ENCODE data around the gene LRP5.
"Not testable (repeated sequence)": the region's sequence is repeated elsewhere in the genome, so short reads cannot be mapped to it uniquely, and the experiment has no call there.

Gene LRP5

DNA sequence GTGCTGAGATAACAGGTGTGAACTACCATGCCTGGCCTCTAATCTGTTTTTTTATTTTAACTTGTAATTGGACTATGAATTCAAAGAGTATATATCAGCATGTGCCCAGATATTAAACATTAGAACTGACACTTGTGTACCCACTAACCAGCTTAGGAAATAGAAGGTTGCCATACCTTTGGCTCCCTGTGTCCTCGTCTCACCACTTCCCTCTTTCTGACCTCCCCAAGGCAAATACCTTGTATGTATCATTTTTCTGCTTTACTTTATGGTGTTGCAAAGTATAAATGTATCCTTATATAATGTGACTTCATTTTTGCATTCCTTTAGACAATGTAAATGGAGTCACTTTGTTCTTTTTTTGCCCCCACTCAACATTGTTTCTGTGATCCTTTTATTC is 157.3 kb downstream of the LRP5 start:
- no peak for DNase-seq (ENCODE audit: low read depth)

DNA sequence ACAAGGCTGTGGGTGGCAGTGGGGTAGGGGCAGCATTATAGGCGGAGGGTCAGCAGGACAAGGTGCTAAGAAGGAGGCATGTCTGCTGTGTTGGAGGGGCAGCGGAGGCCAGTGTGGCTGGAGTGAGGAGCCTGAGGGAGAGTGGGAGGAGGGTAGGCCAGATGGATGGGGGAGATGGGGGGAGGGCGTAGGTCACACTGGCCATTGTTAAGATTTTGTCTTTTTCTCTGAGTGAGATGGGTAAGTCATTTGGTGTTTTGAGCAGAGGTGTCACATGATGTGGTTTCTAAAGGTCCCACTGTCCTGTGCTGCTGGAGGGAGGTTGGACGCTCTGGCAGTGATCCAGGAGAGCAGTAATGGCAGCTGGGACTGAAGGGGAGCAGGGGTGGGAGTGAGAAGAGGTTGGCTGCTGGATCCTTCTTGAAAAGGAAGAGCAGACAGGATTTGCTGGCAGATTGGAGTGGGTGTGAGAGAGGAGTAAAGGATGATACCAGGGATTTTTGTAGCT is 158.0 kb downstream of the LRP5 start:
- DNase-seq (ENCODE audit: low read depth): no peak

DNA sequence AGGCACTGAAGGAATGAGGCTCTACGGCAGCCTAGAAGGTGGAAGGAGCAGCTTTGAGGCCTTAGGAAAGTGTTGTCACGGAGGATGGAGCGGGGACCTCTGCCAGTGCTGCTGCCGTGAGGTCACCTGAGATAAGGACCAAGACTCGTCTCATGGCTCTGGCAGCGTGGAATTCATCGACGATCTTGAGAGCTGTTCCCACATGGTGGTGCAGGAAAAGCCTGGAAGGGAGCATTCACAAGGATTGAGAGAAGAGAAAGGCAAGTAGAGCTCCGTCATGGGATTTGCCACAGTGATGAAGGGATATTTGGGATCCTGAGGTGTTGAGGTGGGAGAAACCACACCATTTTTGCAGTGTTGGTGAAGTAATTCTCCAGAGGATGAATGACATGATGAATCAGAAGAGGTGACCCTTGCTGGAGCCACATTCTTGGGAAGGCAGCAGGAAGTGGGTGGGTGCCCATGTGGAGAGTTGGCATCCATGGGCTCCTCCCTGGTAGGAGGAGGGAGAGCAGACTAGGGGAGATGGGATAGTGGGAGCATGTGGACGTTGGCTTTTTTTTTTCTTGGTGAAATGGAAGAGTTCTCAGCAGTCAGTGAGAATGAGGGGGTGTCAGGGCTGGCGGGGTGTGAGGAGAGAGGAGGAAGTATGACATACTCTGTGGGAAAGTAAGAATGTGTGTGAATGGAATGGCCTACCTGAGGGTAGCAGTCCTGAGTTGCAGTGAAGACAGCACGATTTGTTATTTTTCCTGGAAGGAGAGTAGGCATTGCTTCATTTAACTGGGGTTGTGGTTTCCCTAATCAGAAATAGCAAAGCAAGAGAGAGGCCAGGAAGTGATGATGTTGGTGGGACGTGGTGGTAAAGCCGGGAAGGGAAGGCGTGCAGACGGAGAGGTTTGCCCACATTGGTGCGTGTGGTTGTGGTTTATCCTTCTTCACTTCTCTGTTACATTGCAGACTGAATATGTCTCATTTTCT is 159.3 kb downstream of the LRP5 start:
- no peak for DNase-seq (ENCODE audit: low read depth)

DNA sequence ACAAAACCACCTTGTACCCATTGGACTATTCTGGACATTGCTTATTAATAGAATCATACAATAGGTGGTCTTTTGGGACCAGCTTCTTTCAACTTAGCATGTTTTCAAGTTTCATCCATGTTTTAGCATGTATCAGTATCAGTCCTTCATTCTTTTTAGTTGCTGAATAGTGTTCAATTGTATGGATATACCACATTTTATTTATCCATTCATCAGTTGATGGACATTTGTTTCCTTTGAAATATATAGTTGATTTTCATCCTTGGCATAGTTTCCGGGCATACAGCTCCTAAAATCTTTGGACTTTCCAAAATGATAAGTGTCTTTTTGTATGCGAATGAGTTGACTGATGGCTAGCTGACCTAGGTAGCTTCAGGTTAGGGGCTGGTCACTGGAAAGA is 160.4 kb downstream of the LRP5 start:
- no peak for DNase-seq (ENCODE audit: low read depth)

DNA sequence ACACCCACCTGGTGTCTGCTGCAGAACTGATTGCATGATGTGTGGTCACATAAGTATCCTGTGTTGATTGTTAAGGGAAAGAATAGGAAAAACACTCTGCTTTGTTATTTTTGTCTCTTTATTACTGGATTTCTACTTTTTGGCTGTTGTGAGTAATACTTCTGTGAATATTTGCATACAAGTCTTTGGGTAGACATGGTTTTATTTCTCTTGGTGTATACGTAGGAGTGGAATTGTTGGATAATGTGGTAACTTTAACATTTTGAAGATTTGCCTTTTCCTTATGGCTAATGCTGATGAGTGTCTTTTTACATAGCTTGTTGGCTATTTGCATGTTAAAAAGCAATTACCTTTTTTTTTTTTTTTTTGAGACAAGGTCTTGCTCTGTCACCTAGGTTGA is 161.3 kb downstream of the LRP5 start:
- DNase-seq (ENCODE audit: low read depth): no peak

DNA sequence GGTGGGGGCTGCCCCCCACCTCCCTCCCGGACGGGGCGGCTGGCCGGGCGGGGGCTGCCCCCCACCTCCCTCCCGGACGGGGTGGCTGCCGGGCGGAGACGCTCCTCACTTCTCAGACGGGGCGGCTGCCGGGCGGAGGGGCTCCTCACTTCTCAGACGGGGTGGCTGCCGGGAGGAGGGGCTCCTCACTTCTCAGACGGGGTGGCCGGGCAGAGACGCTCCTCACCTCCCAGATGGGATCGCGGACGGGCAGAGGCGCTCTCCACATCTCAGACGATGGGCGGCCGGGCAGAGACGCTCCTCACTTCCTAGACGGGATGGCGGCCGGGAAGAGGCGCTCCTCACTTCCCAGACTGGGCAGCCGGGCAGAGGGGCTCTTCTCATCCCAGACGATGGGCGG is 163.2 kb downstream of the LRP5 start:
- not testable (repeated sequence) for DNase-seq (ENCODE audit: low read depth)

DNA sequence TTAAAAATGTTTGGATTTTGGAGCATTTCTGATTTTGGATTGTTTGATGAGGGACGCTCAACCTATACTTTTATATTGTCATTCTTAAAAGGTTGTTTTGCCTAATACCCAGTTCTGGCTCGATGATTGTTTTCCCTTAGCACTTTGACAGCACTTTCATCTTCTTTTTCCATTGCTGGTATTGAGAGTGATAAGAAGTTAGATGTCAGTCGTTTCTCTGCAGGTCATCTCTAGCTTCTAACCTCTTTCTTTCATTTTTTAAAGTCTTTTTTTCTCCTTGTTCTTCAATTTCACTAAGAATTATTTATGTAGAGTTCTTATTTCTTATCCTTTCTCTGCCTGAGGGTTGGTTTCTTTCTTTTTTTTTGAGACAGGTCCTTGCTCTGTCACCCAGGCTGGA is 167.0 kb downstream of the LRP5 start:
- DNase-seq (ENCODE audit: low read depth): no peak

DNA sequence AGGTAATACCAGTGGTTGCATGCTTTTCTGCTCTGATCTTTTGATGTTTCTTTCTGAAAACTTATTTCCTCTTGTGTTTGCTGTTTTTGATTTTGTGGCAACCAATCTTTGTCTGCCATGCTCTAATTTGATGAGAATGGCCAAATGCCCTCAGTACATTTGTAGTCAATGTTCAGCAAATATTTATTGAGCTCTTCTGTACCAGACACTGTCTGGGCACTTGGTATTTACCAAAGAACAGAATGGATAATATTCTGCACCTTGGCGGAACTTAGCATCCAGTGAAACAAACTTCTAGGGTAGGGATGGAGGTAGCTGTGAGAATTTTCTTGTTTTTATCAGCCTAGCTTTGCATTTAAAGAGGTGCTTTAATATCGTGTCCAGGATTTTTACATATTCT is 167.8 kb downstream of the LRP5 start:
- no peak for DNase-seq (ENCODE audit: low read depth)

DNA sequence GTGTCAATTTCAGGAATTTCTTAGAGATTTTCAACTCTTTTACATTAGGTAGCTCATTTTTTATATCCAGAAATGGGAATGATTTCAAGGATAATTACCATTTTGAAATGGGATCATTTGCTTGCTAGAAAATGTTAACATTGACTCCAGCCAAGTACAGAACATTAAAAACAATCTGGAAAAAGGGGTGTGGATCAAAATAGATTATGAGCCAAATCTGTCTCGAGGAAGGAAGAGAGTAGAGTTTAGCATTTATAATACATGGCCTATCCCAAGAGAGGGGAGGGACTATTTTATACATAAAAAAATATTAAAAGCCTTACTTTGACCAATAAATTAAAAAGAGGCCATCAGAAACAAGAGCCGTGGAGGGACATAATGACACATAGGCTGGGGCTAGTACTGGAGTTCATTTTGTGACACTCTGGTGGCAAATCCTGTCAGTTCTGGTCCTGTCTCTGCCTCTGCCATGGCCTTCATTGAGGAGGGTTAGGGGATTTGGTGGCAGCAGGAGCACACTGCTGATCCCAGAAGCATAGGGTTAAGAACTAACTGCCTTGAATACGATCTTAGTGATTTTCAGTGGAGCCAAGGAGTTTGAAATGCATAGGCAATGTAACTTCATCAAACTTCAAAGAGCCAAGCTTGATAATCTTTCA is 168.6 kb downstream of the LRP5 start:
- DNase-seq (ENCODE audit: low read depth): no peak

DNA sequence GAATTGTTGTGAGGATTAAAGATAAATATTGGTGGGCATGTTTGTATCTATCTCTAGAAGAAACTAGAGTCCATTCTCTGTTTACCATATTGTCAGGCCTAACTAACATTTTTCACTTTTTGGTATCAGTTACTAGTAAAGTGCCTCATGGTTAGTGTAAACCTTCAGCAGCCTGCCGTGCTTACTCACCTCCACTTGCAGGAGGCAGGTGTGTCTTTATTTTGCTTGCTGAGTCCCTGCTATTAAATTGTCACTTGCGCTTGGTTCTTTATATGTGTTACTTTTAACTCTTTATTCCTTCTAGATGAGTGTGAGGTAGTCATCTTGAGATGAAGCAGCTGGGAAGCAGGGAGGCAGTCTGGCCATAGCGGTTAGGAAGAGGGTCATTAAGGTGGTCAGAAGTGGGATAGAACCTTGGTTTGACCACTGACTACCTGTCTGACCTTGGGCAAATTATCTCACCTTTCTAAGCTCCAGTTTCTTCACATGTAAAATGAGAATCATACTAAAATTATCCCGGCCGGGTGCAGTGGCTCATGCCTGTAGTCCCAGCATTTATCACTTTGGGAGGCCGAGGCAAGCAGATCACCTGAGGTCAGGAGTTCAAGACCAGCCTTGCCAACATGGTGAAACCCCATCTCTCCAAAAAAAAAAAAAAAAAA is 169.3 kb downstream of the LRP5 start:
- no peak for DNase-seq (ENCODE audit: low read depth)

DNA sequence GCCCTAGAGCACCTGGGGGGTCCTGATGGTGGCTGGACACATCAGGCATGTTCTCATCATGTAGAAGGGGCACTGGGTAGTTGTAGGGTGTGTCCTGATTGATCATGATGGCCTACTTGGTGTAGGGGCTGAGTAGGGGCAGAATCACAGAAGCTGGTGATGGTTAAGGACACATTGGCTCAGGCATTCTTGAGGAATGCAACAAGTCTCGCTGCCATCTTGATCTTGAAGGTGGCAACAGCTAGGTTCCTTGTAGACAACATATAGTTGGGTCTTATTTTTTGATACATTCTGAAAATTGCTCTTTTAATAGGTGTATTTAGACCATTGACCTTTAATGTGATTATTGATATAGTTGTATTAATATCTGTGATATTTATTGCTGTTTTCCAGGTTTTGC is 176.2 kb downstream of the LRP5 start:
- DNase-seq (ENCODE audit: low read depth): no peak

DNA sequence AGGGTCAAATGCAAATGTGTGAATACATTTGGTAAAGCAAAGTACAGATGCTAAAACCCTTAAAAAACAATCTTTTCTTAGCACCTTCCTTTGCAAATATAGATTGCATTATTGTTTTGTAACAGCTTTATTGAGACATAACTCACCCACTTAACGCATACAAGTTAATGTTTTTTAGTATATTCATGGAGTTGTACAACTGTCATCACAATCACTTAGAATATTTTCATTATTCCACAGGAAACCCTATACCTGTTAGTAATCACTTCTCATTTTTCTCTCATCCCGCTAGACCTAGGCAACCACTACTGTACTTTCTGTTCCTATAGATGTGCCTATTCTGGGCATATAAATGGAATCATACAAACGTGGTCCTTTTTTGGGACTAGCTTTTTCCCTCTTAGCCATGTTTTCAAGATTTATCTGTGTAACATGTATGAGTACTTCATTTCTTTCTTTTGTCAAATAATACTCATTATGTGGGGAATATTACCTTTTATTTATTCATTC is 182.9 kb downstream of the LRP5 start:
- DNase-seq (ENCODE audit: low read depth): no peak

DNA sequence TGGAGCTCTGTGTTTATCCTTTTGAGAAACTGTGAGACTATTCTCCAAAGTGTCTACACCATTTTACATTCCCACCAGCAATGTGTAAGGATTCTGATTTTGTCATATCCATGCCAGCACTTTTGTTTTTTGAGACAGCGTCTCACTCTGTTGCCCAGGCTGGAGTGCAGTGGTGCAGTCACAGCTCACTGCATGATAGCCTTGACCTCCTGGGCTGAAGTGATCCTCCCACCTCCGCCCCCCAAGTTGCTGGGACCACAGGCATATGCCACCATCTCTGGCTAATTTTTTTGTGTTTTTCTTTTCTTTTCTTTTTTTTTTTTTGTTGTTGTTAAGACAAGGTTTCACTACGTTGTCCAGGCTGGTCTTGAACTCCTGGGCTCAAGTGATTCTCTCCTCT is 183.5 kb downstream of the LRP5 start:
- no peak for DNase-seq (ENCODE audit: low read depth)

DNA sequence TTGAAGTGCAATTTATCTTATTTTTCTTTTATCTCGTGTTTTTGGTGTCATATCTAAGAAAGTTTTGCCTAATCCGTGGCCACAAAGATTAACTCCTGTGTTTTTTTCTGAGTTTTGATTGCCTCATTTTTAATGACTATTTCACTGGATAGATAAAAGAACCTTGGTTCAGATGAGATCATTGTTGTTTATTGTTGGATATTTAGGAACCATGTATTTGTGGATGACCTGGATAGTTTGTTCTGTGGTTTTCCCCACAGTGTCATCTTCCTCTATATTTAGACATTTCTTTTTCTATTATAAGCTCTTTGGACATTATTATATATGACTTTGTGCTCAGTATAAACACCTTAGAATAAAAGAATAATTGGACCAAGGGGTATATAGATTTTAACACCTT is 185.4 kb downstream of the LRP5 start:
- DNase-seq (ENCODE audit: low read depth): no peak

DNA sequence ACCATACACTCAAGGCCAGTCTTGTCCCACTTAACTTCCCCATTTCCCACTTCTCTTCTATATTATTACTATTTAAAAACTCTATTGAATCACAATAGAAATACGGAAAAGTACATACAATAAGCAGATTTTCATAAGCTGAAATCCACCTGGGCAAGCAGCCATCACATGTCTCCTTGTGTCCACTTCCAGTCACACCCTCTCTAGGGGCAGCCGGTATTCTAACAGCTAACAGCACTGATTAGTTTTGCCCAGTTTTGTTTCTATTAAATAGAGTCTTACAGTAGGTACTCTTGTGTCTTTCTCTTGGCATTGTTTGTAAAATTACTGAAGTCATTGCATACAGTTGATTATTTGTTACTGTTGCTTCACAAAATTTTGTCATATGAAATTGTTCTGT is 185.9 kb downstream of the LRP5 start:
- DNase-seq (ENCODE audit: low read depth): no peak

All from GM04504 (cell line).